Measurements from ENCODE around the gene ADGRA1.
"Not testable (repeated sequence)": the region's sequence is repeated elsewhere in the genome, so short reads cannot be mapped to it uniquely, and the experiment has no call there.

Gene ADGRA1

GRCh38 chr10:133097961-133098360, 10.2 kb downstream of the ADGRA1 start:
- DNase-seq, result no peak

- DNase-seq, result no peak
Measured at GRCh38 chr10:133098426-133099124, 10.9 kb downstream of the ADGRA1 start.

- DNase-seq, result no peak
Measured at GRCh38 chr10:133099571-133099970, 11.8 kb downstream of the ADGRA1 start.

- no peak for DNase-seq
Measured at GRCh38 chr10:133100186-133100585, 12.5 kb downstream of the ADGRA1 start.

- no peak for DNase-seq
Measured at GRCh38 chr10:133100706-133101415, 13.1 kb downstream of the ADGRA1 start.

- no peak for DNase-seq
Measured at GRCh38 chr10:133101416-133101810, 13.7 kb downstream of the ADGRA1 start.

GRCh38 chr10:133102415-133103095, 14.8 kb downstream of the ADGRA1 start:
- no peak for DNase-seq

- DNase-seq, result no peak
Measured at GRCh38 chr10:133103311-133103910, 15.7 kb downstream of the ADGRA1 start.

GRCh38 chr10:133104068-133104962, 16.6 kb downstream of the ADGRA1 start:
- no peak for DNase-seq

- DNase-seq, result no peak
Measured at GRCh38 chr10:133104963-133105640, 17.4 kb downstream of the ADGRA1 start.

- DNase-seq, result no peak
Measured at GRCh38 chr10:133105686-133106390, 18.1 kb downstream of the ADGRA1 start.

- no peak for DNase-seq
Measured at GRCh38 chr10:133106516-133106915, 18.8 kb downstream of the ADGRA1 start.

GRCh38 chr10:133107442-133107841, 19.7 kb downstream of the ADGRA1 start:
- DNase-seq, result no peak

GRCh38 chr10:133109711-133110110, 22.0 kb downstream of the ADGRA1 start:
- no peak for DNase-seq

- no peak for DNase-seq
Measured at GRCh38 chr10:133110133-133110532, 22.4 kb downstream of the ADGRA1 start.

GRCh38 chr10:133110609-133111275, 23.0 kb downstream of the ADGRA1 start:
- DNase-seq, result no peak

- DNase-seq, result not testable (repeated sequence)
Measured at GRCh38 chr10:133111640-133112039, 23.9 kb downstream of the ADGRA1 start.

- no peak for DNase-seq
Measured at GRCh38 chr10:133113146-133113830, 25.6 kb downstream of the ADGRA1 start.

GRCh38 chr10:133113847-133114246, 26.1 kb downstream of the ADGRA1 start:
- DNase-seq, result no peak

- no peak for DNase-seq
Measured at GRCh38 chr10:133114251-133114650, 26.5 kb downstream of the ADGRA1 start.

Data from NCI-H2081 (cell line).